ENCODE measurements around the gene ZC3HAV1.
"Not testable (repeated sequence)": the region's sequence is repeated elsewhere in the genome, so short reads cannot be mapped to it uniquely, and the experiment has no call there.

ZC3HAV1 gene

GRCh38 chr7:139087212-139087611 is 22.3 kb downstream of the ZC3HAV1 start:
- no peak for DNase-seq (ENCODE audit: low read depth in 2 of 2)

GRCh38 chr7:139086454-139086853 is 23.1 kb downstream of the ZC3HAV1 start:
- no peak for DNase-seq (ENCODE audit: low read depth in 2 of 2)

- DNase-seq (ENCODE audit: low read depth in 2 of 2), result no peak
These were observed 24.8 kb downstream of the ZC3HAV1 start for GRCh38 chr7:139084709-139085108.

- no peak for DNase-seq (ENCODE audit: low read depth in 2 of 2)
These were observed 27.9 kb downstream of the ZC3HAV1 start for GRCh38 chr7:139081584-139081983.

GRCh38 chr7:139080905-139081304 is 28.6 kb downstream of the ZC3HAV1 start:
- DNase-seq (ENCODE audit: low read depth in 2 of 2), result no peak

GRCh38 chr7:139079861-139080260 is 29.7 kb downstream of the ZC3HAV1 start:
- DNase-seq (ENCODE audit: low read depth in 2 of 2), result no peak

- no peak for DNase-seq (ENCODE audit: low read depth in 2 of 2)
These were observed 30.6 kb downstream of the ZC3HAV1 start for GRCh38 chr7:139078911-139079310.

GRCh38 chr7:139078399-139078798 is 31.1 kb downstream of the ZC3HAV1 start:
- no peak for DNase-seq (ENCODE audit: low read depth in 2 of 2)

- DNase-seq (ENCODE audit: low read depth in 2 of 2), result not testable (repeated sequence)
These were observed 31.8 kb downstream of the ZC3HAV1 start for GRCh38 chr7:139077706-139078105.

- no peak for DNase-seq (ENCODE audit: low read depth in 2 of 2)
These were observed 33.4 kb downstream of the ZC3HAV1 start for GRCh38 chr7:139075871-139076686.

GRCh38 chr7:139075031-139075652 is 34.4 kb downstream of the ZC3HAV1 start:
- DNase-seq (ENCODE audit: low read depth in 2 of 2), result peak in 1 of 2 donors; percentile 51

GRCh38 chr7:139072796-139073195 is 36.7 kb downstream of the ZC3HAV1 start:
- DNase-seq (ENCODE audit: low read depth in 2 of 2), result no peak

GRCh38 chr7:139071680-139072079 is 37.8 kb downstream of the ZC3HAV1 start:
- no peak for DNase-seq (ENCODE audit: low read depth in 2 of 2)

- no peak for DNase-seq (ENCODE audit: low read depth in 2 of 2)
These were observed 40.7 kb downstream of the ZC3HAV1 start for GRCh38 chr7:139068544-139069399.

GRCh38 chr7:139066315-139066714 is 43.2 kb downstream of the ZC3HAV1 start:
- no peak for DNase-seq (ENCODE audit: low read depth in 2 of 2)

- no peak for DNase-seq (ENCODE audit: low read depth in 2 of 2)
These were observed 44.2 kb downstream of the ZC3HAV1 start for GRCh38 chr7:139065323-139065722.

GRCh38 chr7:139061416-139061815 is 48.1 kb downstream of the ZC3HAV1 start:
- no peak for DNase-seq (ENCODE audit: low read depth in 2 of 2)

GRCh38 chr7:139060695-139061237 is 48.8 kb downstream of the ZC3HAV1 start:
- no peak for DNase-seq (ENCODE audit: low read depth in 2 of 2)

- no peak for DNase-seq (ENCODE audit: low read depth in 2 of 2)
These were observed 49.6 kb downstream of the ZC3HAV1 start for GRCh38 chr7:139059905-139060304.

GRCh38 chr7:139058943-139059342 is 50.6 kb downstream of the ZC3HAV1 start:
- no peak for DNase-seq (ENCODE audit: low read depth in 2 of 2)

- no peak for DNase-seq (ENCODE audit: low read depth in 2 of 2)
These were observed 53.8 kb downstream of the ZC3HAV1 start for GRCh38 chr7:139055674-139056073.

GRCh38 chr7:139054656-139055055 is 54.9 kb downstream of the ZC3HAV1 start:
- DNase-seq (ENCODE audit: low read depth in 2 of 2), result not testable (repeated sequence)

All from stimulated activated CD8-positive, alpha-beta memory T cell treated with anti-CD3 and anti-CD28 coated beads, Interleukin-15, amount 100 ng/mL, for 4 hours (primary cell).